ENCODE measurements around the gene SPATS2. TPM values are rescaled to one million over a fixed set of nuclear protein-coding genes. Genes with fewer than 3 reads are reported as not detected.
A peak's percentile ranks its signal among the peaks of the same experiment; 100 is the strongest.

SPATS2 gene
- total and polyA plus RNA-seq, 2 of the 4 experiments (the other 2 are of a cell fraction) = 50.6 to 63.3 TPM

- Histone ChIP-seq H3K9me1 (ENCODE audit: insufficient read depth, low read length) (peaks cover 8% of the 10 kb centered on the region; the same call in 1 of the 2 replicates), H3K14ac (replicated peaks; ENCODE audit: low read depth, low read length) (peak overlapping the region; percentile 86), H3K18ac (ENCODE audit: low read depth, low read length) (peak overlapping the region; percentile 53), H3K56ac (ENCODE audit: extremely low read depth, insufficient read depth, low read length) (peak overlapping the region; percentile 56; the same call in 1 of the 2 replicates), H2BK120ac (ENCODE audit: low read depth, low read length) (peak overlapping the region; percentile 20; the same call in 1 of the 2 replicates), H3K4me2 (ENCODE audit: low read depth, low read length) (peak overlapping the region; percentile 83), H2BK5ac (ENCODE audit: low read depth, low read length, poor library complexity, severe bottlenecking) (no peak overlapping the region), H4K91ac (ENCODE audit: insufficient read depth, low read depth, low read length) (peak overlapping the region; percentile 83), H3K9me3 (ENCODE audit: control insufficient read depth, insufficient read depth, low read length) (no peaks in the 10 kb centered on the region), H2BK20ac (ENCODE audit: low read depth, low read length) (peak overlapping the region; percentile 43; the same call in 1 of the 2 replicates), H2AK5ac (ENCODE audit: low read depth, low read length) (peak overlapping the region; percentile 57; the same call in 1 of the 2 replicates), H3K4ac (ENCODE audit: low read depth, low read length) (peak overlapping the region; percentile 90), H3K23ac (ENCODE audit: low read depth, low read length) (no peak overlapping the region), H2AK9ac (replicated peaks; ENCODE audit: low read depth, low read length, poor library complexity) (peak overlapping the region; percentile 6), H3K9ac (ENCODE audit: low read depth, low read length) (peak overlapping the region; percentile 54), H2BK15ac (ENCODE audit: low read depth, low read length) (no peak overlapping the region; the same call in 2 of the 3 replicates), H3K27me3 (ENCODE audit: control insufficient read depth, insufficient read depth, low read length) (peaks cover 43% of the 10 kb centered on the region), H3K27ac (ENCODE audit: insufficient read depth, low read length) (peak overlapping the region; percentile 2; the same call in 1 of the 2 replicates), H3K4me1 (ENCODE audit: control insufficient read depth, insufficient read depth, low read length) (peaks cover 20% of the 10 kb centered on the region), H3K4me3 (ENCODE audit: insufficient read depth, low read depth, low read length) (peak overlapping the region; percentile 47), H2AFZ (replicated peaks; ENCODE audit: low read length, poor library complexity) (peak overlapping the region; percentile 92), H4K5ac (ENCODE audit: low read depth, low read length) (peak overlapping the region; percentile 79), H4K20me1 (ENCODE audit: insufficient read depth, low read length) (0 out of 2 replicates have a peak, but pooled peaks cover 5% of the 10 kb centered on the region), H3K36me3 (ENCODE audit: control insufficient read depth, insufficient read depth, low read length) (no peaks in the 10 kb centered on the region), H4K8ac (ENCODE audit: low read depth in 2 of 2, low read length in 2 of 2) (peak overlapping the region; percentile 34 to 93), H3K79me1 (ENCODE audit: low read depth in 1 of 2, low read length in 2 of 2) (peaks cover 5 to 17% of the 10 kb centered on the region in 2 experiments; a peak in 2 of 4 replicates)
- dilution Hi-C loops (cut with HindIII; ENCODE audit: low sequenced_read_pairs, unreplicated experiment) (no loop called here), intact Hi-C loops (cut with micrococcal nuclease) (no loop called here), in situ Hi-C loops (cut with MboI; ENCODE audit: low sequenced_read_pairs) (no loop called here)
- POLR2A ChIA-PET (ENCODE audit: unreplicated experiment) = interaction anchor here (0.5 to 0.6 kb wide), 2 partner anchors 206 to 411 kb away, joined by 3 to 6 read pairs; no protein-coding TSS in a partner anchor
- DNase-seq (peak; percentile 89), ATAC-seq (ENCODE audit: low read depth) (peak; percentile 89)
- CTCF ChIA-PET = interaction anchor here (0.6 to 2.7 kb wide), 22 partner anchors 9 to 989 kb away, joined by 3 to 19 read pairs (median 4); partner anchors contain the start of genes C1QL4, SPATS2 and TROAP
- peak; percentile 45 for TF ChIP-seq SMC3 (IDR thresholded peaks at IDR 0.05; ENCODE audit: low read depth, low read length)
- TF ChIP-seq CEBPB (IDR thresholded peaks at IDR 0.05; ENCODE audit: low read depth, low read length) = no peak
- peak; percentile 74 for TF ChIP-seq POLR2A (IDR thresholded peaks at IDR 0.05; ENCODE audit: low read depth, low read length)
- TF ChIP-seq CTCF (conservative IDR thresholded peaks at IDR 0.05; ENCODE audit: low read depth, low read length) = peak; percentile 83
- TF ChIP-seq RAD21 (IDR thresholded peaks at IDR 0.05; ENCODE audit: low read length) = peak; percentile 30; the same call in 1 of the 2 replicates
- peak; percentile 87 for TF ChIP-seq MAZ (IDR thresholded peaks at IDR 0.05; ENCODE audit: borderline replicate concordance, low read depth, low read length)
- TF ChIP-seq BHLHE40 (IDR thresholded peaks at IDR 0.05; ENCODE audit: low read depth, low read length) = no peak
- TF ChIP-seq MAFK (IDR thresholded peaks at IDR 0.05; ENCODE audit: low read depth, low read length) = no peak
- 11% methylated on average over 11 of the region's 37 CpGs; no CpG with 5 or more reads in 1 of the 2 experiments for WGBS, 2 experiments (ENCODE audit: extremely low coverage in 2 of 2, insufficient read length in 1 of 2)
- no TSS peak for BruUV-seq (replicated peaks)
These were observed 19.7 kb upstream of the SPATS2 start for GRCh38 chr12:49347311-49348193.

Data from IMR-90 (cell line).